Transverse colon (tissue), 3 donors: ENCODE results near the gene PLAAT4.

Source experiments
- CTCF ChIP-seq, 5 experiments: fragments of 200-600 bp in 3 of 5; fragments of 450-650 bp in 2 of 5; sonication (generic) in 3 of 5; IDR thresholded peaks; 1 replicate in 2 of 5; 2 replicates in 3 of 5; pipeline ENCODE4 v1.5.1; 2016 to 2017; ENCODE audit warnings: antibody characterized with exemption in 5 of 5, inconsistent platforms in 3 of 5, mild to moderate bottlenecking in 2 of 5, moderate library complexity in 1 of 5
- POLR2A ChIP-seq: fragments of 450-650 bp; IDR thresholded peaks from one replicate; pipeline ENCODE4 v1.6.1; 2016; ENCODE audit warnings: antibody characterized with exemption, mild to moderate bottlenecking, moderate library complexity

GRCh38 chr11:63491240-63491587 is 45.4 kb upstream of the PLAAT4 start:
- TF ChIP-seq POLR2A (no peak), CTCF (IDR thresholded peaks at IDR 0.05) (no peak)
